ENCODE measurements around the gene C7orf25. TPM values are rescaled to one million over a fixed set of nuclear protein-coding genes. Genes with fewer than 3 reads are reported as not detected.

C7orf25 gene
- total RNA-seq, 1 donor from 2014 or later: 0.75 TPM

- no peaks in the 10 kb centered on the region for H3K9me3 ChIP-seq
- no peak for TF ChIP-seq CTCF (IDR thresholded peaks at IDR 0.05)
- no peak for DNase-seq (ENCODE audit: low spot score in 2 of 2)
- H3K27me3 ChIP-seq: no peaks in the 10 kb centered on the region
- H3K4me1 ChIP-seq: no peaks in the 10 kb centered on the region
- no peak overlapping the region for H3K4me3 ChIP-seq
- H3K36me3 ChIP-seq: peaks cover 0 to 2% of the 10 kb centered on the region in 2 donors
- intact Hi-C loops (cut with DNase I): no loop called here
- no peak overlapping the region for H3K27ac ChIP-seq
Measured at GRCh38 chr7:42877862-42878261, 34.0 kb downstream of the C7orf25 start.

- intact Hi-C loops (cut with DNase I): no loop called here
- Histone ChIP-seq H3K4me3 (no peak overlapping the region), H3K27ac (no peak overlapping the region), H3K9me3 (no peaks in the 10 kb centered on the region), H3K27me3 (no peaks in the 10 kb centered on the region), H3K36me3 (no peaks in the 10 kb centered on the region), H3K4me1 (no peaks in the 10 kb centered on the region)
- no peak for DNase-seq (ENCODE audit: low spot score in 2 of 2)
- TF ChIP-seq CTCF (IDR thresholded peaks at IDR 0.05): peak; percentile 38 to 72 (median 71)
Measured at GRCh38 chr7:42876182-42877068, 35.4 kb downstream of the C7orf25 start.

GRCh38 chr7:42869131-42870020 is 42.5 kb downstream of the C7orf25 start:
- H3K4me1 ChIP-seq: no peaks in the 10 kb centered on the region
- TF ChIP-seq CTCF (IDR thresholded peaks at IDR 0.05): no peak
- no peak overlapping the region for H3K4me3 ChIP-seq
- intact Hi-C loops (cut with DNase I): no loop called here
- no peaks in the 10 kb centered on the region for H3K9me3 ChIP-seq
- no peak overlapping the region for H3K27ac ChIP-seq
- no peaks in the 10 kb centered on the region for H3K36me3 ChIP-seq
- DNase-seq (ENCODE audit: low spot score in 2 of 2): no peak
- no peaks in the 10 kb centered on the region for H3K27me3 ChIP-seq

- Histone ChIP-seq H3K27me3 (no peaks in the 10 kb centered on the region), H3K4me1 (no peaks in the 10 kb centered on the region), H3K36me3 (no peaks in the 10 kb centered on the region), H3K4me3 (no peak overlapping the region), H3K27ac (no peak overlapping the region), H3K9me3 (no peaks in the 10 kb centered on the region)
- DNase-seq (ENCODE audit: low spot score in 2 of 2): no peak
- intact Hi-C loops (cut with DNase I): no loop called here
- no peak for TF ChIP-seq CTCF (IDR thresholded peaks at IDR 0.05)
Measured at GRCh38 chr7:42868480-42868879, 43.4 kb downstream of the C7orf25 start.

Other genes starting within 250 kb of the C7orf25 start
- gene PSMA2, start 20.1 kb upstream of the C7orf25 start, total RNA-seq: 61.4 TPM
- gene MRPL32, start 20.3 kb upstream of the C7orf25 start, total RNA-seq: 24.3 TPM
- gene HECW1, start 200.6 kb upstream of the C7orf25 start, total RNA-seq: not detected

All from ascending aorta (tissue), 2 donors.